PFSK-1 (cell line): ENCODE data around the gene CORIN.

Source experiments
- FOXP2 ChIP-seq: optimal IDR thresholded peaks from 2 replicates; pipeline ENCODE3; 2011; ENCODE audit warnings: borderline replicate concordance, control low read depth, inconsistent platforms; ENCODE audit not compliant: insufficient read depth; ENCODE audit errors: extremely low read length, extremely low read depth
- POLR2AphosphoS5 ChIP-seq: IDR thresholded peaks from 2 replicates; pipeline ENCODE4 v1.6.1; 2012; ENCODE audit warnings: low read depth, mild to moderate bottlenecking, control low read depth, low read length, moderate library complexity
- SIN3A ChIP-seq: IDR thresholded peaks from 2 replicates; pipeline ENCODE4 v1.6.1; 2012; ENCODE audit warnings: mild to moderate bottlenecking, low read length, moderate library complexity, borderline replicate concordance; ENCODE audit not compliant: insufficient read depth
- TAF1 ChIP-seq: IDR thresholded peaks from 2 replicates; pipeline ENCODE4 v1.6.1; 2012; ENCODE audit warnings: low read length, control low read depth, borderline replicate concordance; ENCODE audit not compliant: insufficient read depth
- TF ChIP-seq, protein P1 (sequence below), 2 experiments: IDR thresholded peaks; 2 replicates each; pipeline versions ENCODE4 v1.6.1 to v1.8.0; 2011 to 2012; ENCODE audit warnings: low read depth in 2 of 2, low read length in 2 of 2, control low read depth in 1 of 2, inconsistent platforms in 1 of 2, mild to moderate bottlenecking in 1 of 2, moderate library complexity in 1 of 2; ENCODE audit not compliant: insufficient read depth in 1 of 2

DNA sequence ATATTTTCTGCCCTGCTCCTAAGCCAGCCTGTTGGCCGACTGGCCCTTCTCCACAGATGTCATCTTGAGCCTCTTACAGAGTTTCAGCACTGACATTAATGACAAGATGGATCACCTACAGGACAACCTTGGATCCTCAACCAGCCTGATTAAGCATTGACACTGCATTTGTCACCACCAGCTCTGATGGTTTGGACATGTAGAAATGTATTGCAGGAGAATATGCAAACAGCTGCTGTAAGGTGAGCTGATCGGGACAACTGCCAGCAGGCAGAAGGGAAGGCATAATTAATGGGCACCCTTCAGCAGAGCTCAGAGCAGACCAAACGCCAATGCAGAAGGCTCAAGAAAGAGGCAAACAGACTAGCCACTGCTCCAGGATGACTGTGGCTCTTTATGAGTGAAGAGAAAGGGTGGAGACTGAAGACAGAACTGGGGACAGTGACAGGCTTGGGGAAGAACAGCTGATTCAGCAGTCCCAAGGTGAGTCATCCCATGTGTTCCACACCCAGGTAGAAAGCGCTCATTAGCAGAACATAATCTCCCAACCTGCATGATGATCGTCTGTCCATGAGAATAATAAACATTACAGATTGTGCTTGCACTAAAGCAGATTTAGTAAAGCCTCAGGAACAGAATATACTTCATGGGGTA, 6.7 kb downstream of the CORIN start:
- TF ChIP-seq, protein P1, sequence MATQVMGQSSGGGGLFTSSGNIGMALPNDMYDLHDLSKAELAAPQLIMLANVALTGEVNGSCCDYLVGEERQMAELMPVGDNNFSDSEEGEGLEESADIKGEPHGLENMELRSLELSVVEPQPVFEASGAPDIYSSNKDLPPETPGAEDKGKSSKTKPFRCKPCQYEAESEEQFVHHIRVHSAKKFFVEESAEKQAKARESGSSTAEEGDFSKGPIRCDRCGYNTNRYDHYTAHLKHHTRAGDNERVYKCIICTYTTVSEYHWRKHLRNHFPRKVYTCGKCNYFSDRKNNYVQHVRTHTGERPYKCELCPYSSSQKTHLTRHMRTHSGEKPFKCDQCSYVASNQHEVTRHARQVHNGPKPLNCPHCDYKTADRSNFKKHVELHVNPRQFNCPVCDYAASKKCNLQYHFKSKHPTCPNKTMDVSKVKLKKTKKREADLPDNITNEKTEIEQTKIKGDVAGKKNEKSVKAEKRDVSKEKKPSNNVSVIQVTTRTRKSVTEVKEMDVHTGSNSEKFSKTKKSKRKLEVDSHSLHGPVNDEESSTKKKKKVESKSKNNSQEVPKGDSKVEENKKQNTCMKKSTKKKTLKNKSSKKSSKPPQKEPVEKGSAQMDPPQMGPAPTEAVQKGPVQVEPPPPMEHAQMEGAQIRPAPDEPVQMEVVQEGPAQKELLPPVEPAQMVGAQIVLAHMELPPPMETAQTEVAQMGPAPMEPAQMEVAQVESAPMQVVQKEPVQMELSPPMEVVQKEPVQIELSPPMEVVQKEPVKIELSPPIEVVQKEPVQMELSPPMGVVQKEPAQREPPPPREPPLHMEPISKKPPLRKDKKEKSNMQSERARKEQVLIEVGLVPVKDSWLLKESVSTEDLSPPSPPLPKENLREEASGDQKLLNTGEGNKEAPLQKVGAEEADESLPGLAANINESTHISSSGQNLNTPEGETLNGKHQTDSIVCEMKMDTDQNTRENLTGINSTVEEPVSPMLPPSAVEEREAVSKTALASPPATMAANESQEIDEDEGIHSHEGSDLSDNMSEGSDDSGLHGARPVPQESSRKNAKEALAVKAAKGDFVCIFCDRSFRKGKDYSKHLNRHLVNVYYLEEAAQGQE (IDR thresholded peaks at IDR 0.05; ENCODE audit: insufficient read depth in 1 of 2, low read depth in 2 of 2, low read length in 2 of 2), result no peak
- TF ChIP-seq POLR2AphosphoS5 (no peak), TAF1 (no peak), FOXP2 (no peak), SIN3A (no peak)
